DND-41 (cell line): ENCODE measurements around the gene ZCCHC2.

ENCODE experiments used
- EZH2 ChIP-seq: IDR thresholded peaks from 3 replicates; pipeline ENCODE4 v1.6.1; 2012; ENCODE audit warnings: borderline replicate concordance, low read depth, mild to moderate bottlenecking, moderate library complexity, low read length, inconsistent platforms; ENCODE audit not compliant: severe bottlenecking
- TF ChIP-seq, protein P1 (sequence below): IDR thresholded peaks from 2 replicates; pipeline ENCODE4 v1.5.1; 2012; ENCODE audit warnings: borderline replicate concordance, low read length, moderate library complexity, mild to moderate bottlenecking; ENCODE audit not compliant: poor library complexity, severe bottlenecking; ENCODE audit errors: extremely low read depth

DNA sequence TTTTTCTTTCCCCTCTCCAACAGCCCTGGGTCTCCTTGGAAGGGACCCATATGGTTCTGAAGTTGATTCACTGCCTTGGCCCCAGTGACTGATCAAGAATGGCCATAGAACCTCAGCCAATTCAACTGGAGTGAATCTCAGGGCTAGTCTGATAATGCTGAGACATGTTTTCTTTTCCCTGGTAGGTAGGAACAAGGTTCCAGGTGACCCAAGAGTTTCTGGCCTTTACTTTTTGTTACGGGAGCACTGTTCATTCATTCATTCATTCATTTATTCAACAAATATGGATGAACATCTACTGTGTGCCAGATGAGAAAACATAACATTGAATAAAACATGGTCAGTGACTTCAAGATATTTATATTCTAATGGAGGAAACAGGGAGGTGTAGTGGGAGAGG lies 3.1 kb upstream of the ZCCHC2 start:
- TF ChIP-seq, protein P1, sequence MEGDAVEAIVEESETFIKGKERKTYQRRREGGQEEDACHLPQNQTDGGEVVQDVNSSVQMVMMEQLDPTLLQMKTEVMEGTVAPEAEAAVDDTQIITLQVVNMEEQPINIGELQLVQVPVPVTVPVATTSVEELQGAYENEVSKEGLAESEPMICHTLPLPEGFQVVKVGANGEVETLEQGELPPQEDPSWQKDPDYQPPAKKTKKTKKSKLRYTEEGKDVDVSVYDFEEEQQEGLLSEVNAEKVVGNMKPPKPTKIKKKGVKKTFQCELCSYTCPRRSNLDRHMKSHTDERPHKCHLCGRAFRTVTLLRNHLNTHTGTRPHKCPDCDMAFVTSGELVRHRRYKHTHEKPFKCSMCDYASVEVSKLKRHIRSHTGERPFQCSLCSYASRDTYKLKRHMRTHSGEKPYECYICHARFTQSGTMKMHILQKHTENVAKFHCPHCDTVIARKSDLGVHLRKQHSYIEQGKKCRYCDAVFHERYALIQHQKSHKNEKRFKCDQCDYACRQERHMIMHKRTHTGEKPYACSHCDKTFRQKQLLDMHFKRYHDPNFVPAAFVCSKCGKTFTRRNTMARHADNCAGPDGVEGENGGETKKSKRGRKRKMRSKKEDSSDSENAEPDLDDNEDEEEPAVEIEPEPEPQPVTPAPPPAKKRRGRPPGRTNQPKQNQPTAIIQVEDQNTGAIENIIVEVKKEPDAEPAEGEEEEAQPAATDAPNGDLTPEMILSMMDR = no peak
- no peak for TF ChIP-seq EZH2
